Activated T-cell treated with anti-CD3 and anti-CD28 coated beads, Interleukin-2, amount 50 U/mL, for 24 hours (primary cell): ENCODE measurements around the gene CCNG1.

ENCODE experiments used
- DNase-seq: peaks from one replicate; pipeline ENCODE4 v3.0.0-alpha.2; 2020
- H3K27ac Mint-ChIP-seq: 2 replicates; pipeline ENCODE4 v1.8.0; 2020; ENCODE audit warnings: mild to moderate bottlenecking, mixed read lengths
- H3K27me3 Mint-ChIP-seq: 2 replicates; pipeline ENCODE4 v1.8.0; 2020; ENCODE audit warnings: mixed read lengths
- H3K36me3 Mint-ChIP-seq: 2 replicates; pipeline ENCODE4 v1.8.0; 2020; ENCODE audit warnings: low read depth, mixed read lengths
- H3K4me1 Mint-ChIP-seq: 2 replicates; pipeline ENCODE4 v1.8.0; 2020; ENCODE audit warnings: low read depth, mixed read lengths
- H3K4me3 Mint-ChIP-seq: 2 replicates; pipeline ENCODE4 v1.8.0; 2020; ENCODE audit warnings: mild to moderate bottlenecking, moderate library complexity, mixed read lengths
- H3K9me3 Mint-ChIP-seq: 2 replicates; pipeline ENCODE4 v1.8.0; 2020; ENCODE audit warnings: mixed read lengths

The CCNG1 gene

GRCh38 chr5:163489745-163490075 lies 52.3 kb downstream of the CCNG1 start:
- Mint-ChIP-seq H3K4me1 (no peaks in the 10 kb centered on the region), H3K27me3 (no peaks in the 10 kb centered on the region), H3K27ac (no peak overlapping the region), H3K4me3 (no peak overlapping the region), H3K9me3 (no peaks in the 10 kb centered on the region), H3K36me3 (peaks cover 49% of the 10 kb centered on the region)
- no peak for DNase-seq
